Stimulated activated CD4-positive, alpha-beta T cell treated with anti-CD3 and anti-CD28 coated beads, Interleukin-1b, Interleukin-23, amount 100 ng/mL, for 4 hours (primary cell): Measurements from ENCODE around the gene ACAD9.
"Not testable (repeated sequence)": the region's sequence is repeated elsewhere in the genome, so short reads cannot be mapped to it uniquely, and the experiment has no call there.

ENCODE experiments used
- DNase-seq, 2 donors: peaks; one replicate each; pipeline ENCODE4 v3.0.0-alpha.2; 2020; ENCODE audit warnings: low read depth in 2 of 2

The ACAD9 gene

DNA sequence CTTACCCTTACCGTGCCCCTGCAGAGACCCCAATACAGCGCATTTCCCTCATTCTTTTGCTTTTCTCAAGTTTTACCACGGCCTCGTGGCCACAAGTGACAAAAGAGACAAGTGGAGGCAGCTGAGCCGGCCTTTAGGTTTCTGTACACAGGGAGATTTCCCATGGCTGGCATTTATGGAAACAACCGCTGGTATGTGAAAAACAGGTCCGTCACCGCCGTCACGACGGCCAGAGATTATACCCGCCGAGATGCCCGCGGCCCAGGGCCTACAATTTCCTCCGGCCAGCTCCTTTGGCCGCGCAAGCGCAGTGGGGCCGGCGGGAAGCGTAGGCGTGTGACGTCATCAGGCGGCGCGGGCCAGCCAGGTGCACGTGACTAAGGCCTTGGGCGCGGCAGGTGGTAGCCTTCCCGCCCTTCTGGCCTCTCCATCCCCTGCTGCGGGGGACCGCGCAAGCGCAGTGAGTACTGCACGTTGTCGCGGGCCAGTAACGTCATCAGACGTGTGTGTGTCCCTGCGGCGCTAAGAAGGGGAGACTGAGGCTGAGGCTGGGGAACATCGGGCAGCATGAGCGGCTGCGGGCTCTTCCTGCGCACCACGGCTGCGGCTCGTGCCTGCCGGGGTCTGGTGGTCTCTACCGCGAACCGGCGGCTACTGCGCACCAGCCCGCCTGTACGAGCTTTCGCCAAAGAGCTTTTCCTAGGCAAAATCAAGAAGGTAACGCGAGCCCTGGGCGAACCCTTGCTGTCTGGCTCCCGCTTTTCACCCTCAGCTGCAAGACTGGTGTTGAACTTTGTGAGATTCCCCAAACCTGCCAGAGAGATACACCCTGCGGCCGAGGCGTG is at the start of gene ACAD9:
TSS of gene ACAD9 (plus strand) at position 496 of the 845 bp plus-strand sequence. CDS start at position 568, 72 bp downstream.
- peak; percentile 96 for DNase-seq

DNA sequence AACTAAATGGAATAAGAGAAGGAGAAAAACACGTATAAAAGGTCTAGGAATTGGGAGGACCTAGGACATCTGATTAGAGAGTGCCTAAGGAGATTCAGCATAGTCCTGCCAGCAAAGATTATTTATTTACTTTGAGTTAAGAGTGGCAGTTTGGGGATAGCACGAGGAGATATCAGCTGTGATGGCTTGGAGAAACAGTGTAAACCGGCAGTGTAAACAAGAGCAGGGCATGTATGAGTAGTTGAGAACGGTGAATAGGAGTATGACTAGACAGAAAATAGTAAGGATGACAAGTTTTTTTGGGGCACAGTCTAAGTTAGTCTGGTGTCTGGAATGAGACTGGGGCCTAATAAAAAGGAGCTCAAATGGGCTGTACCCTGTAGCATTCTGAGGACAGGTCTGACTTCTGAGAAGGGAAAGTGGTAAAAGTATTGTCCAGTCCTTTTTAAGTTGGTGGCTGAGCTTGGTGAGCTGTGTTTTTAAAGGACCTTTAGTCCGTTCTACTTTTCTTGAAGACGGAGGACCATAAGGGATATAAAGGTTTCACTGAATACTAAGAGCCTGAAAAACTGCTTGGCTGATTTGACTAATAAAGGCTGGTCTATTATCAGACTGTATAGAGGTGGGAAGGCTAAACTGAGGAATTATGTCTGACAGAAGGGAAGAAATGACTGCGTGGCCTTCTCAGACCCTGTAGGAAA is 49.3 kb upstream of the ACAD9 start:
- not testable (repeated sequence) for DNase-seq

DNA sequence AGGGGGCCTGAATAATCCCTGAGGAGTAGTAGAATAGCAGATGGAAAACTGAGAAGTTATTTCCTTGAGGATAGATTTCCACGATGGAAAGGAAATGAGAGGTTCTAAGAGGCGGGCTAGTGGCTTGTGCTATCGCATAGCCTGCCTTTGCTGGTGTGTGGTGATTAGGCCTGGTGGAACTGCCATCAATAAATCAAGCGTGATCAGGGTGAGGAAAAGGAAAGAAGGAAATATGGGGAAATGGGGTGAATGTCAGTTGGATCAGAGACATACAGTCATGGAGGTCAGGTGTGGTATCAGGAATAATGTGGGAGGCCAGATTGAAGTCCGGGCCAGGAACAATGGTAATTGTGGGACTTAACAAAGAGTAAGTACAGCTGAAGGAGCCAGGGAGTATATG is 48.7 kb upstream of the ACAD9 start:
- not testable (repeated sequence) for DNase-seq

DNA sequence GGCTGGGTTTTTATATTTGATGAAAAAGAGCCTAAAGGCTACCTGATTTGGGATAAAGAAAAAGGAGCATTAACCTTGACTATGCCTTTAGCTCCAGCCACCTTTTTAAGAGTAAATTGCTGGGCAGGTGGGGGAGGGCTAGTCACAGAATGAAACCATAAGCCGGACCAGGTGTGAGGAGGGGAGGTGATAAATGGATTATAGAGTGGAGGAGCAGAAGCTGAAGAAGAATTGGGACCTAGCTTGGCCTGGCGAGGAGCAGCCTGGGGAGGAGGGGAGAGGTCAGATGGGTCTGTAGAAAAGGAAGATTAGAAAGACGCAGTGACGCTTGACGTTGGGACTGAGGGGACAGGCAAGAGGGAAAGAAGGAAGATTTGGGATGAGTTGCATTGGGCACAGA is 46.4 kb upstream of the ACAD9 start:
- not testable (repeated sequence) for DNase-seq

DNA sequence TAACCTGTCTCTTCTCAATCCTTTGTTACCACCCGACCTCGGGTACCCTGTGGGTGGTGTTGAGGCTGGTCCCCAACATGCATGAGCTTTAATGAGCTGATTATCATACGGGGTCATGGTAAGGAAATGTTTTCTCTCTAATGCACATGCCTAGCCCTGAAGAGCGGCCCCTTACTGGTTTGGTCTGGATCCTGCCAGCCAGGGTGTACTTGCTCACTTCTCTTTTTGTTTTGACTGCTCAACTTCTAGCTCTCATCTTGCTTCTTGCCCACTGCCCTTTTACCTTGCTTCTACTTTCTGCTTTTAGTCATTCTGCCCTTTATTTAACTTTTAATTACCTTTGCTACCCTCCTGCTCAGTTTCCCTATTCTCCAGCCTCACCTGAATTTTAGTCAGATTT is 44.3 kb upstream of the ACAD9 start:
- no peak for DNase-seq

DNA sequence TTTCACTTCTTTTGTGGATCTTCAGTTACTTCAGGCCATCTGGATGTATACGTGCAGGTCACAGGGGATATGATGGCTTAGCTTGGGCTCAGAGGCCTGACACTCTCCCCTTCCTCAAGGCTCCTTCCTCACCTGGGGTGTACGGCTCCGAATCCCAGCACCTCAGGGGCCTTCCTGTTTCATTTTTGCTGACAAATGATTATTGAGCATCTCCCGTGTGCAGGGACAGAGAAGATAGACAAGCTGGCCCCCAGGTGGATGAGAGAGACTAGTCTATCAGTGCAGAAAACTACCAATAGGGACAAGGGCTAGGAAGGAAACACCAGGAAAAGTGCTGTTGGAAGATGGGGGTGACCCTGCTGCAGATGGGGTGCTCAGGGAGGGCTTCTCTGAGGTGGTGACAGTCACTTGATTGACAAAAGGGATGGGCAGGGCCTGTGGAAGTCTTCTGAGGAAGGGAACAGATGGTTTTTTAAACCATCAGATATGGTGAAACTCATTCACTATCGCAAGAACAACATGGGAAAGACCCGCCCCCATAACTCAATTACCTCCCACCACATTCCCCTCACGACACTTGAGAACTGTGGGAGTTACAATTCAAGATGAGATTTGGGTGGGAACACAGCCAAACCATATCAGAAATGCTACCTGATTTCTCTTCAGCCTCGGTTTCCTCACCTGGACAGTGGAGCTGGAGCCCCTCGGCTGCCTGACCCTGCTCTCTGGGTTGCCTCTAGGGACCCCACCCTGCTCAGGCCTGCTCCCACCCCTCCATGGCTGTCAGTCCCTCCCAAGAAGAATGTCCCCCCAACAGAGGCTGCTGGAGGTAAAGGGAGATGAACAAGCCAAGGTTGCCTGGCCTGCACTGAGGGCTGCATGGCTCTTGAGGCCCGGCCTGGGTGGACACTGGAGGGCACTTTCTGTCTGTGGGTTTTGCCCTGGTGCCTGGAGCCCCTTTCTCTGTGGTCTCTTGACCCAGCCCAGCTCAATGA is 37.2 kb upstream of the ACAD9 start:
- no peak for DNase-seq

DNA sequence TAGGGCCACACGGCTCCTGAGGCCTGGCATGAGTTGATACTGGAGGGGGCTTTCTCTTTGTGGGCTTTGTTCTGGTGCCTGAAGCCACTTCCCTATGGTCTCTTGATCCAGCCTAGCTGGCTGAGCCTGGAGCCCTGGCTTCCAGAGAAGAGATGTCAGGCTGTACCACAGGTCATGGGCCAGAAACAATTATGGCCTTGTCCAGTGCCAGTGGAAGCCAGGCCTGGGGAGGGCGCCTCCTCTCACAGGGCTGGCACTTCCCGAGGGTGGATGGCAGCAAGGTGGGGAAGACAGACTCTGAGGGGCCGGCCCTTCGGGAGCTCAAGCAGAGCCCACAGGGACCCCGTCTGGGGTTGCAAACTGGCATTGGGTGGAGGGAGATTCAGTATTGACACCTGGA is 34.9 kb upstream of the ACAD9 start:
- no peak for DNase-seq

DNA sequence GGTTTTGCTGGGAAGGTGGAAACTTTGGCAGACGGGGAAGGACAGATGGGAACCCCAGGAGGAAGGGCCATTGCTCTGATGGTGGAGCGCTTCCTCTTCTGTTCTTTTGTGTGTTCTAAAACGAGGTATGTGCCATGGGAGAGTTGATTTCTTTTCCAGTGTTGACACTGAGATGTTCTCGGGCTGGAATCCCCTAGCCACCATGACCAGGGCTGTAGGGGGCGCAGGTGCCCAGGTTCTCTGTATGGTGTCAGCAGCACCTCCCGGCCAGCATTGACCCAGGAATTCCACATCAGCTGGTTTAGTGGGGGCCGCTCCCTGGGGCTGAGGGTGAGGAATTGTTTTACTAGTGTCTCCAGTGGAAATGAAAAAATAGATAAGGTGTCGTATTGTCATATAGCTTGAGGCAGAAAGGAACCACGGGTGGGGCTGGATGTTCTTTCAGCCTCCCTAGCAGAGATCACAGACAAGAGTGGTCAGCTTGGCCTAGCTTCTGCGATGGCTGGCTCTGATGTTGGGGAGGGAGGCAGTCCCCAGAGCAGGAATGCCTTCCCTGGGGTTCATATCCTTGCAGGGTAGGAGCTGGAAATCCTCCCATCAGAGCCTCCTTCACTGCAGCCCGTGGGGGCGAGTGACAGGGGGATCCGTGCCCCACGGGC is 34.2 kb upstream of the ACAD9 start:
- no peak for DNase-seq

DNA sequence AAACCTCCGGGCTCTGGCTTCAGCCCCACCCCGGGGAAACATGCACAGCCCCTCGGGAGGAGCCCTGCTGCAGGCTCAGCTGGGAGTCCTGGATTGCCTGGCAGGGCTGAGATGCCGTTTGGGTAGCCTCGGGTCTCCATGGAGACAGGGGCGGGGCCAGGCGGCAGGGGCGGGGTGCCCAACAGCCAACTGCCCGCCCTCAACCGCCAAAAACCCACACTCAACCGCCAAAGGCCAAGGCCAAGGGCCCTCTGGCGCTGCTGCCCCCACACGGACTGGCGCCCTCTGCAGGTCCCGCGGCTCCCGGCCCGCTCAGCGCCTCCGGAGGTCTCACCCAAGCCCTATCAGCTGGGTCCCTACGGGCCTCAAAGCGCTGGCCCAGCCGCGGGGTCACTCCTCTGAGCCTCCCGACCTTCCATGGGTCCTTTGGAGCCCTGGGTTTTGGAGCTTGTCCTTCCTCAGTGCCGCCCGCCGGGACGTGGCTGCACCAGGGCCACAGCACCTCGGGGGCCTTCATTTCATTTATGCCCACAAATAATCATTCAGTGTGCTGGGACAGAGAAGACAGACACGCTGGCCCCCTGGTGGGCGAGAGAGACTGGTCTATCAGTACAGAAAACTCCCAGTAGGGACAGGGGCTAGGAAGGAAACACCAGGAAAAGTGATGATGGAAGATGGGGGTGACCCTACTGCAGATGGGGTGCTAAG is 33.5 kb upstream of the ACAD9 start:
- peak; percentile 63 to 78 for DNase-seq

DNA sequence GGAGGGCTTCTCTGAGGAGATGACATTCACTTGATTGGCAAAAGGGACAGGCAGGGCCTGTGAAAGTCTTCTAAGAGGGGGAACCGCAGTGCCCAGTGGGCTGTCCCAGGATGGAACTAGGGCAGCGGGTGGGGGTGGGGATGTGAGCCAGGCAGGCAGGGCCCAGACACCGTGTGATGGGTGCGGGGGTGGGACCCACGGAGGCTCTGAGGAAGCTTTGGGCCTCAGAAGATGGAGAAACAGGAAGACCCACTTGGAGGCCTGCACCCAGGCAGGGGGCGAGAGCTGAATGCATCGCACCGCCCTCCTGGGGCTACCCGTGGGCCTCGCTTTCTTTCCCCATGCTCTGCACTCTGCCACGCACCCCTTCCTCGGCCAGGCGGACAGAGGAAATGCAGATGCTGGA is 32.9 kb upstream of the ACAD9 start:
- DNase-seq, result peak; percentile 4 to 14

DNA sequence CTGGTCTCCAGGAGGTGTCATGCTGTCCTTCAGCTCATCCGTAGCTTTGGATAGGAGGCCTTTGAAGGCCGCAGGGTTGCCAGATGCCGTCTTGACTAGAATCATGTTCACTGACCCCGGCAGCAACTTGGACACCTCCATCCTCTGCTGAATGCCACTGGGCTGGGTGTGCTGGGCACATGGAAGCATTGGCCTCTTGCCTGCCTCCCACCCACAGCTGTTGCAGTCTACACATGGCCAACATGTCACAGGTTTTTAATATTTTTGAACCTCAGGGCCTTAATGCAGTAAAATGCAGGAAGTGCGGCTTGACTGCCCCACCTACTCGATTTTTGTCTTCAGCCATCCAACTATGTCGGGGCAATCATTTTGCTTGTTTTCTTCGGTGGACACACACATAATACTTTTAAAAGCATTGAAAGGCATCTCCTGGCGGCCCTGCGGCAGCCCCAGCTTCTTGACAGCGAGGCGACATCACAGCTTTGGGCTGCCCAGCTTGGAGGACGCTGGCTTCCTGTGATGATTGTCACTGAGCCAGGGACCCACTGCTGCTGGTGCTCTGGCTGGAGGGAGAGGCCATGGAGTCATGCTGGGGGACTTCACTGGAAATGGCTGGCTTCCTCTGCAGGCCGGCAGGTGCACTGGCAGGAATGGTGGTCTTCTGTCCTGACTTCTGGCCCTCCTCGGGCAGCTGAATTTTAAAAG is 31.6 kb upstream of the ACAD9 start:
- no peak for DNase-seq

DNA sequence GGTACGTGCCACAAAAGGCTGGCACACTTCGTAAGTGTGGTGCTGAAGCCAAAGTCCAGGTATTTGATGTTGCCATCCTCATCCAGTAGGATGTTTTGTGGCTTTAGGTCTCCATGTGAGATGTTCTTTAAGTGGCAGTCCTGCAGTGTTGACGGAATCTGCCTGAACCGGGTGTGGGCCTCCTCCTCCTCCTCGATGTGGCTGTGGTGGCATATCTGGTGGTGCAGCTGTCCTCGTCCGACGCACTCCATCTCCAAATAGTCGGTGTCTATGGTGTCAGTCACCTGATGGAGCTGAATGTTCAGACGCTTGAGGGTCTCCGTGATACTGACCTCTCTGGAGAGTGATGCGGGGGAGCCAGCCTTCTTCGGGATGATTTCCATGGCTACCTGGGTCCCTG is 30.5 kb upstream of the ACAD9 start:
- DNase-seq, result no peak

DNA sequence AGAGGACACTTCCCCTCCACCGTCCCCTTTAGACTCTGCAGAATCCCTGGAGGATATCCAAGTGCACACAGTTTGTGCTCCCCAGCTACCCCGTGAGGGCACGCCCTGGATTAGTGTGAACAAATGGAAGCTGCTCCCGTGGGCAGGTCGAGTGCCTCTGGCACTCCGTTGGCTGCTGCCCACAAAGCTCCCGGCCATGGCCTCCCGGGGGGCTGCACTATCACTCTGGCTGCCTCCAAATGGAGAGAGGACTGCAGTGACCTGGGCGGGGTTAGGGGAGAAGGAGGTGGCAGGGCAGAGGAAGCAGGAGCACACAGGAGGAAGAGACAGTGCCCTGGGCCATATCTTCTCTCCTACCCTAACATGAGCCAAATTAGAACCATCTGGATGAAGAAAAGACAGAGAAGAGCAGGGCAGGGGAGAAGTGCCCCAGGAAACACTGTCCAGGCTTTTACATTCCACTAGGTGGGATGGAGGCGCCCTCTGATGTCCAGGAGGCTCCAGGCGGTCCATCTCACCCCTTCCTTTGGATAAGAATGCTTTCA is 29.4 kb upstream of the ACAD9 start:
- no peak for DNase-seq

DNA sequence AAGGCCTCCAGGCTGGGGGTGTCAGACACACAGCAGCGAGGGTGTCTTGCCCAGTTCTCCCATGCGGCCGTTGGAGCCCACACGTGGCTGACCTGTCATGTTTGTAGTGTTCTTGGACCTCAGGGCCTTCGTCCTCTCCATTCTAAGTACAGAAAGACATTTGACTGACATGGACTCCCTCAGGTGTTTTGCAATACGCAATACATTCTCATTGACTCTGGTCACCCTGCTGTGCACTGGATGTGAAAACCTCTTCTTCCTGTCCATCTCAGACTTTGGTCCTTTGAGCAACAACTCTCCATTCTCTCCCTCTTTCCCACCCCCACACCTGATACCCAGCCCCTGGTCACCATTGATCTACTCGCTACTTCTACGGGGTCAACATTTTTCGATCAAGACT is 28.9 kb upstream of the ACAD9 start:
- no peak for DNase-seq

DNA sequence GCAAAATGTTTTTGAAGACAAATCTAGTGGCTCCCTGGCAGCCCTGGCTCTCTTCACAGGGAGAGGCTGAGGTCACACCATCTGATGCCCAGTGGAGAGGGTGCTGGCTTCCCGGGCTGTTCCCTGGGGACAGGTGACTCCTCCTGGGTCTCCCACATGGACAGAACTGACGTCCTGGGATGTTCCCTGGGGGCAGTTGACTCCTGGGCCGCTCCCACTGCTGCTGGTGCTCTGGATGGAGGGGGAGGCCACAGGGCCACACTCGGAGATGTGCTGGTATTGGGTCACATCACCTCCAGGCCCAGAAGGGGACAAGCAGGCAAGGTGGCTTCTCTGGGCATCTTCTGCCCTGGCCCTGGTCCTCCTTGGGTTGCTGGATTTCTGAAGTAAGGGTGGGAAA is 27.8 kb upstream of the ACAD9 start:
- DNase-seq, result no peak

DNA sequence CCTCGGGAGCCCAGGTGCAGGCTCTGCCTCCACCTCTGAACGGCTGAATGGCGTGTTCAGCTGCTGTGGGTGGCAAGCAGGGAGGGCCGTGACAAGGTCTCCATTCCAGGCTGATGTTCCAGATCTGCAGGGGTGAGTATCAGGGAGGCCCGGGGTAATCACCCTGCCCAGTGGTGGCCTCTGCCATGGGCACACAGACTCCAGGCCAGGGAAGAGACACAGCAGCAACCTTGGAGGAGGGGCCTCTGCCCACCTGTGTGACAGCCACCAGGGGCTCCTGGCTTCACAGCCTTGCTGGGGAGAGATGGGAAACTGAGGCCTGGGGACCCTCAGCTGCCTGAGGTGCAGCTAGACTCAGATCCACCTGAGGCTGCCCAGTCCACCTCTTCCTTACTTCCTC is 25.6 kb upstream of the ACAD9 start:
- no peak for DNase-seq

DNA sequence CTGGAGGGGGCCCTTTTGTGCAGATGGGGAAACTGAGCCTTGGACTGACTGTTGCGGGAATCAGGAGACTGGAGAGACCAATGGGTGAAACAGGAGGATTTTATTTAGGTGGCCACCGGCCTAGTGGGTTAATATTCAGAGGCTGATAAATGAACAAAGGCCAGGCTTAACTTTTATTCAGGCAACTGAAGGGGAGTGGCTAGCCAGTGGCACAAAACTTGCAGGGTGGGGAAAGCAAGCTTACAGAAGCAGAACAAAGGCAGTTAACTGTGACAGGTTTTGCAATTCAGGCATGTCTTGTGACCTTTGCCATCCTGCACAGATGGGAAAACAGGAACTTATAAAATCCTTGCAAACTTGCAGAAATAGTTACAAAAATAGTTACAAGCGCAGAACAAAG is 24.9 kb upstream of the ACAD9 start:
- no peak for DNase-seq

DNA sequence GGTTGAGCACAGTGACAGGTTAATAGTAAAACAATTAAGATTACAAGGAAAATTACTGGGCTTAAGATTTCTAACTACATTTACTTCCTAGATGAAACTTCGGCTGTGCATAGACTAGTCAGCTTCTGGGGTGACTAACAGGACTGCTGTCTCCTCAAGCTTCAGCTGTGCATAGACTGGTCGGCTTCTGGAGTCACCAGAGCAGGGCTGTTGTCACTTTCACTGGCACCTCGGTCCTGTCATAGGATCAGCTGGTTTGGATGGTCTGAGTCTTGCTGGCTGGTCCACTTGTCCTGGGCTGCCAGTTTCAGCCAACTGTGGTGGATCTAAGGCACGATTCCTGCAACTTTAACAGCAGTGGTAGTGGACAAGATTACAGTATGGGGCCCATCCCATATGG is 23.9 kb upstream of the ACAD9 start:
- no peak for DNase-seq

DNA sequence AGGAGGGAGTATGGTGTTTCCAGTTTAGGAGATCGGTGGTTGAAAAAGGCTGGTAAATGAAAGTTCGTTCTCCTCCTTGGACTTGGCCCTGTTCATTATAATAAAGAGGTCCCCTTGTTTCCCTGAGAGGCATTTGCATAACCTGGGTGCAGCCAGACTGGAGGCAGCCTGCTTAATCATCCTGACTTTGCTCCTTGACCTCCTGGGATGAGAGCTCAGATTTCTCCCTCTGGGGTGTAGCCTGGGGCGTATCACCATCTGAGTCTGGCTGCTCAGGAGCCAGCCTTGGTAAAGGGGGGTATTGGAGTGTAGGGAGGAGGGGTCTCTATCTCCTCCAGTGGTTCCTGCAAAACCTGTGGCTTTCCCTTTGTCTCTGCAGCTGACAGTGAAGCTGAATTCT is 21.3 kb upstream of the ACAD9 start:
- no peak for DNase-seq

DNA sequence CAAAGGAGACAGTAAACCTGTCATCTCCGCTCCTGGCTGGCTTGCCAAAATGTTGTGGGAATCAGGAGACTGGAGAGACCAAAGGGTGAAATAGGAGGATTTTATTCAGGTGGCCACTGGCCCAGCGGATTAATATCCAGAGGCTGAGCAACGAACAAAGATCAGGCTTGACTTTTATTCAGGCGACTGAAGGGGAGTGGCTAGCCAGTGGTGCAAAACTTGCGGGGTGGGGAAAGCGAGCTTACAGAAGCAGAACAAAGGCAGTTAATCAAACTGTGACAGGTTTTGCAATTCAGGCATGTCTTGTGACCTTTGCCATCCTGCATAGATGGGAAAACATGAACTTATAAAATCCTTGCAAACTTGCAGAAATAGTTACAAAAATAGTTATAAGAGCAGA is 19.8 kb upstream of the ACAD9 start:
- DNase-seq, result no peak
